IMR-90 (cell line): Measurements from ENCODE around the gene KCNK10. TPM values are rescaled to one million over a fixed set of nuclear protein-coding genes. Genes with fewer than 3 reads are reported as not detected.

Experiments
- ATAC-seq: fragments of 200-7000 bp; cut with Tn5 transposase; 2 replicates; pipeline ENCODE4 v1.9.1; 2020; ENCODE audit warnings: low read depth, mild to moderate bottlenecking, moderate library complexity
- BruUV-seq: library from RNA; stranded (reverse); fragments of 400-500 nt; replicated peaks from 2 replicates; lab custom pipeline; 2021; lab: Mats Ljungman, UMichigan
- CTCF ChIA-PET: fragments of 300-600 bp; formaldehyde crosslinking; extraction: SDS; loops from one replicate; lab custom pipeline; 2021; ENCODE audit warnings: antibody characterized with exemption; lab: Yijun Ruan, JAX
- POLR2A ChIA-PET: fragments of 300-600 bp; sonication (Branson Sonifier 250); formaldehyde crosslinking; loops from one replicate; lab custom pipeline; 2022; ENCODE audit warnings: antibody characterized with exemption; ENCODE audit not compliant: unreplicated experiment; lab: Charles Lee
- DNase-seq: peaks from one replicate; pipeline ENCODE4 v3.0.0; 2013
- H2AFZ ChIP-seq: replicated peaks from 2 replicates; pipeline ENCODE3; 2013; ENCODE audit warnings: low read length, mild to moderate bottlenecking; ENCODE audit not compliant: poor library complexity
- H2AK5ac ChIP-seq: 2 replicates; pipeline ENCODE4 v1.6.1; 2013; ENCODE audit warnings: low read depth, low read length, inconsistent platforms
- H2AK9ac ChIP-seq: replicated peaks from 2 replicates; pipeline ENCODE3; 2013; ENCODE audit warnings: mild to moderate bottlenecking, low read depth, low read length, moderate library complexity; ENCODE audit not compliant: poor library complexity
- H2BK120ac ChIP-seq: 2 replicates; pipeline ENCODE4 v1.6.1; 2013; ENCODE audit warnings: low read depth, low read length, inconsistent platforms
- H2BK15ac ChIP-seq: 3 replicates; pipeline ENCODE4 v1.6.1; 2013; ENCODE audit warnings: low read depth, low read length, inconsistent platforms
- H2BK20ac ChIP-seq: 2 replicates; pipeline ENCODE4 v1.6.1; 2013; ENCODE audit warnings: low read depth, mild to moderate bottlenecking, inconsistent platforms, low read length, moderate library complexity
- H2BK5ac ChIP-seq: 2 replicates; pipeline ENCODE4 v1.6.1; 2013; ENCODE audit warnings: mild to moderate bottlenecking, low read depth, low read length, inconsistent platforms; ENCODE audit not compliant: poor library complexity, severe bottlenecking
- H3K14ac ChIP-seq: replicated peaks from 2 replicates; pipeline ENCODE4 v1.6.1; 2013; ENCODE audit warnings: low read depth, low read length, inconsistent platforms
- H3K18ac ChIP-seq: 2 replicates; pipeline ENCODE4 v1.6.1; 2013; ENCODE audit warnings: low read depth, low read length, control low read depth
- H3K23ac ChIP-seq: 2 replicates; pipeline ENCODE4 v1.6.1; 2013; ENCODE audit warnings: low read depth, low read length, inconsistent platforms
- H3K27ac ChIP-seq: 2 replicates; pipeline ENCODE4 v1.5.1; 2013; ENCODE audit warnings: mild to moderate bottlenecking, control low read depth, low read length; ENCODE audit not compliant: insufficient read depth
- H3K27me3 ChIP-seq: 2 replicates; pipeline ENCODE4 v1.6.1; 2013; ENCODE audit warnings: low read length; ENCODE audit not compliant: control insufficient read depth, insufficient read depth
- H3K36me3 ChIP-seq: 2 replicates; pipeline ENCODE4 v1.6.1; 2013; ENCODE audit warnings: low read length, mixed read lengths; ENCODE audit not compliant: control insufficient read depth, insufficient read depth
- H3K4ac ChIP-seq: 2 replicates; pipeline ENCODE4 v1.6.1; 2013; ENCODE audit warnings: low read depth, low read length, inconsistent platforms
- H3K4me1 ChIP-seq: 2 replicates; pipeline ENCODE4 v1.6.1; 2013; ENCODE audit warnings: low read length, mixed read lengths; ENCODE audit not compliant: control insufficient read depth, insufficient read depth
- H3K4me2 ChIP-seq: 2 replicates; pipeline ENCODE4 v1.6.1; 2013; ENCODE audit warnings: low read depth, mild to moderate bottlenecking, control low read depth, low read length, moderate library complexity
- H3K4me3 ChIP-seq: 2 replicates; pipeline ENCODE4 v1.5.1; 2013; ENCODE audit warnings: low read depth, mild to moderate bottlenecking, control low read depth, low read length, moderate library complexity; ENCODE audit not compliant: insufficient read depth
- H3K56ac ChIP-seq: 2 replicates; pipeline ENCODE4 v1.6.1; 2013; ENCODE audit warnings: low read length, inconsistent platforms; ENCODE audit not compliant: insufficient read depth; ENCODE audit errors: extremely low read depth
- H3K79me1 ChIP-seq, 2 experiments: 2 replicates each; pipeline ENCODE4 v1.6.1; 2013; ENCODE audit warnings: low read length in 2 of 2, inconsistent platforms in 1 of 2, low read depth in 1 of 2
- H3K9ac ChIP-seq: 2 replicates; pipeline ENCODE4 v1.6.1; 2013; ENCODE audit warnings: low read depth, low read length, control low read depth
- H3K9me1 ChIP-seq: 2 replicates; pipeline ENCODE4 v1.6.1; 2013; ENCODE audit warnings: low read length, inconsistent platforms; ENCODE audit not compliant: insufficient read depth
- H3K9me3 ChIP-seq: 2 replicates; pipeline ENCODE4 v1.6.1; 2013; ENCODE audit warnings: low read length; ENCODE audit not compliant: control insufficient read depth, insufficient read depth
- H4K20me1 ChIP-seq: 2 replicates; pipeline ENCODE4 v1.6.1; 2013; ENCODE audit warnings: low read length, inconsistent platforms; ENCODE audit not compliant: insufficient read depth
- H4K5ac ChIP-seq: 2 replicates; pipeline ENCODE4 v1.6.1; 2013; ENCODE audit warnings: mild to moderate bottlenecking, low read depth, low read length, control low read depth
- H4K8ac ChIP-seq, 2 experiments: 2 replicates each; pipeline ENCODE4 v1.6.1; 2013; ENCODE audit warnings: low read depth in 2 of 2, low read length in 2 of 2, control low read depth in 1 of 2, inconsistent platforms in 1 of 2
- H4K91ac ChIP-seq: 2 replicates; pipeline ENCODE4 v1.6.1; 2013; ENCODE audit warnings: low read depth, low read length, inconsistent platforms; ENCODE audit not compliant: insufficient read depth
- BHLHE40 ChIP-seq: fragments of 150-350 bp; IDR thresholded peaks from 2 replicates; pipeline ENCODE4 v1.6.1; 2016; ENCODE audit warnings: mild to moderate bottlenecking, low read depth, low read length
- CEBPB ChIP-seq: IDR thresholded peaks from 2 replicates; pipeline ENCODE4 v1.6.1; 2012; ENCODE audit warnings: low read depth, low read length, improper control_type of control experiment
- CTCF ChIP-seq: conservative IDR thresholded peaks from 2 replicates; pipeline ENCODE4 v1.5.1; 2012; ENCODE audit warnings: mild to moderate bottlenecking, low read depth, low read length, improper control_type of control experiment
- FOS ChIP-seq: fragments of 150-350 bp; IDR thresholded peaks from 2 replicates; pipeline ENCODE4 v1.6.1; 2016; ENCODE audit warnings: low read depth, low read length
- MAZ ChIP-seq: IDR thresholded peaks from 2 replicates; pipeline ENCODE4 v1.6.1; 2012; ENCODE audit warnings: low read depth, mild to moderate bottlenecking, low read length, improper control_type of control experiment, moderate library complexity, borderline replicate concordance
- MXI1 ChIP-seq: IDR thresholded peaks from 2 replicates; pipeline ENCODE4 v1.6.1; 2012; ENCODE audit warnings: low read depth, mild to moderate bottlenecking, low read length, moderate library complexity, borderline replicate concordance
- POLR2A ChIP-seq: IDR thresholded peaks from 2 replicates; pipeline ENCODE4 v1.6.1; 2012; ENCODE audit warnings: mild to moderate bottlenecking, low read depth, low read length
- RCOR1 ChIP-seq: IDR thresholded peaks from 2 replicates; pipeline ENCODE4 v1.6.1; 2012; ENCODE audit warnings: mild to moderate bottlenecking, low read length, improper control_type of control experiment; ENCODE audit not compliant: insufficient replicate concordance
- WGBS, 2 experiments: methylation state at CpG; one replicate each; pipeline versions ENCODE4 v1.1.5 to v1.1.7; 2013; ENCODE audit warnings: missing lambda C conversion rate in 2 of 2; ENCODE audit not compliant: insufficient read length in 1 of 2; ENCODE audit errors: extremely low coverage in 2 of 2; 5-methylcytosine and 5-hydroxymethylcytosine counted together
- dilution Hi-C: fragments of 300-500 bp; cut with HindIII; formaldehyde crosslinking; loops from one replicate; pipeline ENCODE4 v1.14.3; 2018; ENCODE audit warnings: low sequenced_read_pairs; ENCODE audit not compliant: unreplicated experiment
- in situ Hi-C: fragments of 300-500 bp; cut with MboI; formaldehyde crosslinking; loops from 3 replicates; pipeline ENCODE4 v1.14.3; 2019; ENCODE audit warnings: low sequenced_read_pairs, inconsistent platforms, mixed read lengths
- intact Hi-C: fragments of 100-400 bp; cut with micrococcal nuclease; formaldehyde crosslinking; loops from 2 replicates; pipeline ENCODE4 v1.10.0; 2022
- polyA plus RNA-seq, 3 experiments: library from polyadenylated mRNA; depleted of rRNA; stranded (reverse); fragments of >200 nt; gene quantifications; 2 replicates each; pipeline ENCODE4 v1.2.3, GENCODE V29; 2012; ENCODE audit warnings: low replicate concordance in 1 of 3
- total RNA-seq: library from RNA; depleted of rRNA; stranded (reverse); fragments of >200 nt; gene quantifications from 2 replicates; pipeline ENCODE4 v1.2.3, GENCODE V29; 2012

KCNK10 gene
- total and polyA plus RNA-seq, 2 of the 4 experiments (the other 2 are of a cell fraction): not detected

DNA sequence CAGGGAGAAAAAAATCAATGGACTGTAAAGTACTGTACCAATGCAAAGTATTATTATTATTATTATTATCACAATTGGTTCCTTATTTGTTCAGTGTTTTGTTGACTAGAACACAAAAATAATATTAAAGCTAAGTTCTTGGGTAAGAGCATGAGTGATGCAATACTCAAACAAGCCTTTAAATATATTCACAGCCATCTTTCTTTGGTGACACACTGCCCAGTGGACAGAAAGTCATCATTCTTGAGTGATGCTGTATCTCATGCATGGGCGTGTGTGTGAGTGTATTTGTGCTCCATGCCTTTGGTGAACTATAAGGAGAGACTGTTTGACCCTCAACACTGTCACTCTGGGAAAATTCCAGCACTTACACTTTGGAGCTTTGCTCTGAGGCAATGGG, 93.6 kb downstream of the KCNK10 start:
- ATAC-seq: no peak
- BruUV-seq: no TSS peak

More for the DNA sequence above, 93.6 kb downstream of the KCNK10 start:
- Histone ChIP-seq H3K9me1 (no peaks in the 10 kb centered on the region), H4K5ac (no peak overlapping the region), H2BK20ac (no peak overlapping the region), H3K18ac (no peak overlapping the region), H4K8ac (no peak overlapping the region), H2AK5ac (no peak overlapping the region), H3K79me1 (no peaks in the 10 kb centered on the region), H3K9ac (no peak overlapping the region), H3K4me1 (no peaks in the 10 kb centered on the region), H3K23ac (no peak overlapping the region), H3K56ac (no peak overlapping the region), H2AK9ac (no peak overlapping the region), H4K91ac (no peak overlapping the region), H2BK5ac (no peak overlapping the region), H2BK120ac (no peak overlapping the region), H4K20me1 (no peaks in the 10 kb centered on the region), H3K14ac (no peak overlapping the region), H3K9me3 (no peaks in the 10 kb centered on the region; the same call in 1 of the 2 replicates), H3K27me3 (no peaks in the 10 kb centered on the region), H3K27ac (no peak overlapping the region), H3K4ac (no peak overlapping the region), H3K4me2 (no peak overlapping the region), H2BK15ac (no peak overlapping the region), H3K4me3 (no peak overlapping the region), H2AFZ (no peak overlapping the region), H3K36me3 (no peaks in the 10 kb centered on the region)
- WGBS, 2 experiments: no CpG with 5 or more reads among the region's 1 CpG
- in situ Hi-C loops (no loop called here), dilution Hi-C loops (no loop called here), intact Hi-C loops (no loop called here)
- DNase-seq: no peak
- CTCF ChIA-PET: no interaction called here
- TF ChIP-seq BHLHE40 (no peak), RCOR1 (no peak), FOS (no peak), CTCF (no peak), MAZ (no peak), POLR2A (no peak), CEBPB (peak; percentile 34), MXI1 (no peak)
- POLR2A ChIA-PET: no interaction called here
